GM18907 (cell line): Measurements from ENCODE around the gene ARIH1.

ENCODE experiments used
- ATAC-seq: cut with Tn5 transposase; IDR thresholded peaks from one replicate; pipeline ENCODE4 v1.9.1; 2021; ENCODE audit warnings: mild to moderate bottlenecking, moderate library complexity; ENCODE audit not compliant: unreplicated experiment

The ARIH1 gene

DNA sequence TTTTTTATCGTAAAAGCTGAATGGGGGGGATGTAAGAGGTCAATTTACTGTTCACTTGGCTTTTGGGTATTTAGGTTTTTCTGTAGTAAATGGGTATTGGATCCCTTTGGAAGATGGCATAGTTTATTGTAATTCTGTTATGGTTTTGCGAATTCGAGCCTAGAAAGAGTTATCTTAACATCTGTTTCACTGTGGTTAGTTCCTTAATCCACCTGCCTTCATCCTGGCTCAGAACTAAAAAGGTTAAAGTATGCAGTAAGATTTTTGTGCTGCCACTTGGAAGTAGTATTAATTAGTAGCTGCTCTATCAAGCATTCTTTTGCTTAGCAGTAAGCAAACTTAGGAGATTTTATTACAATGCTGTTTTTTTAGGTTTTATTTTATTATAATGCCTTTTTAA is 62.4 kb downstream of the ARIH1 start:
- no peak for ATAC-seq

- ATAC-seq, result no peak
These were observed 64.8 kb downstream of the ARIH1 start for GRCh38 chr15:72538931-72539330.

DNA sequence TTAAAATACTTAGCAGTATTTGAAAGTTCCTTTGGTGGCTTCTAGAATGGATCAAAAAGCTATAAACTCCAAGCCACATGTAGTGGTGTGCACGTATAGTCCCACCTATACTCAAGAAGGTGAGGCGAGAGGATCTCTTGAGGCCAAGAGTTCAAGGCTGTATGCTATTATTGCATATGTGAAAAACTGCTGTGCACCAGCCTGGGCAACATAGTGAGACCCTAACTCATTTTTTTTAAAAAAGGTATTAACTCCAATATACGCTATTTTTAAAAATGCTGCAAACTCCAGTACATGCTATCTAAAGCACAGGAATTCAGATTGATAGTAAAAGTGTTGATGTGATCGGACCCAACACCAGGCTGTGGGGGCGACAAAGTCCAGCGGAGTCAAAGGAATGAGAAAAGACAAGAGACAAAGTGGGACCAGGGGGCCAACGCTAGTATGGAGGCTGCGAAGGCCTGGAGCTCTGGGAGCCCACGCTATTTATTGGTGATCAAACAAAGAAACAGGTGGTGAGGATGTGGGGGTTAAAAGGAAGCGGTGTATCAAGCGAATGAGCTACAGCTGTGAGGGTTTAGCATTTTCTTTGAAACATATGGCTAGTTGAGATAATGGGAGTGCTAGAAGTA is 66.6 kb downstream of the ARIH1 start:
- no peak for ATAC-seq

DNA sequence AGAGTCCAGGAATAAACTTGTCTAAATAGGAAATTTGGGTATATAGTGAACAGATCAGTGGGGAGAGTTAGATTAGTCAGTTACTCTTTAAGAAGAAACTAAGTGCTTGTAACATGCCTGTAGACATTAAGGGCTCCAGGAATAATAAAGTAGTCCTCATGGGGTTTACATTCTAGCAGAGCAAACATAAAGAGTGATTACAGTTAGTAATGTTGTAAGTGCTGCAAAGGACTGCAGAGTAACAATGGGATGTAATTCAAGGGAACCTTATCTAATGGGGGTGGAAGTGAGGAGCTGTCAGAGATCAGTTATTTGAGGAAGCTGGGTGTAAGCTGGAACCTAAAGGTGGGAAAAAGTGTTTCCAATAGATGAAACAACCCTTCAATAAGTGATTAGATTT is 67.5 kb downstream of the ARIH1 start:
- ATAC-seq, result no peak

DNA sequence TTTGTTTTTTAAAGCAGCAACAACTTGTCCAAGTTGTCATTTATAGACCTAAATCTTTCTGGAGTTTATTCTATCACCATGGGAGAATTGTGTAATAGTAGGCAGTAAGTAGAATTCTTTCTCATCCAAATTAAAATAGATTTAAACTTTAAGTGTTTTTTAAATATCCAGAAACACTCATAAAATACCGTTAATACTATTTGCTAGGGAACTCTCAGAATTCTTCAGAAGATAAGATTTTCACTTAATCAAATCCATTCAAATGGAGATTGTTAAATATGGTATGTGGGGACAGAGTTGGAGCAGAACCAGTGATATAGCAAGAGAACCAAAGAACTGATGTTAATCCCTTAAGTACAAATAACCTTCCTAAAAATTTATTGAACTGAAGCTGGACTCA is 71.0 kb downstream of the ARIH1 start:
- no peak for ATAC-seq

DNA sequence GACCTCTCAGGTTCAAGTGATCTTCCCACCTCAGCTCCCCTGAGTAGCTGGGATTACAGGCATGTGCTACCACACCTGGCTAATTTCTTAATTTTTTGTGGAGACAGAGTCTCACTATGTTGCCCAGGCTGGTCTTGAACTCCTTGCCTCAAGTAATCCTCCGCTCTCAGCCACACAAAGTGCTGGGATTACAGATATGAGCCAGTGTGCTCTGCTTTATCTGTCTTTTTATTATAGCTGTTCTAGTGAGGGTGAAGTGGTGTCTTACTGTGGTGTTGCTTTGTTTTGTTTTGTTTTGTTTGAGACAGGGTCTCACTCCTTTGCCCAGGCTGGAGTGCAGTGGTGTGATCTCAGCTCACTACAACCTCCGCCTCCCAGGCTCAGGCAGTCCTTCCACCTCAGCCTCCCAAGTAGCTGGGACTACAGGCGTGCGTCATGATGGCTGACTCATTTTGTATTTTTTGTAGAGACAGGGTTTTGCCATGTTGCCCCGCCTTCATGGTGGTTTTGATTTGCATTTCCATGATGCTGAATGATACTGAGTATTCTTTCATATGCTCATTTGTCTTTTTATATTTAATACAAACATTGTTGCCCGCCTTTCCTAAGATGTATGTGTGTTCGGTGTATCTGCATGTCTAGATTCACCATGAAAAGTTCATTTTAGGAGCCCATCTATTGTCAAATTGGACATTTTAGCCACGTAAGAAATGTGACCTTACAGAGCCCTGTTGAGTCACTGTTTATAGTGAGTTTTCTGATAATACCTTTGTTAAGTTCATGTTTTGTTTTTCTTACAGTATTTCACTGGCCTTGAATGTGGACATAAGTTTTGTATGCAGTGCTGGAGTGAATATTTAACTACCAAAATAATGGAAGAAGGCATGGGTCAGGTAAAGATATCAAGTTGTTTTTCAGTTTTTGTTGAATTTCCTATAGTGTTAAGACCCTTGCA is 80.6 kb downstream of the ARIH1 start:
- no peak for ATAC-seq

- ATAC-seq, result no peak
These were observed 85.7 kb downstream of the ARIH1 start for GRCh38 chr15:72559781-72560180.

DNA sequence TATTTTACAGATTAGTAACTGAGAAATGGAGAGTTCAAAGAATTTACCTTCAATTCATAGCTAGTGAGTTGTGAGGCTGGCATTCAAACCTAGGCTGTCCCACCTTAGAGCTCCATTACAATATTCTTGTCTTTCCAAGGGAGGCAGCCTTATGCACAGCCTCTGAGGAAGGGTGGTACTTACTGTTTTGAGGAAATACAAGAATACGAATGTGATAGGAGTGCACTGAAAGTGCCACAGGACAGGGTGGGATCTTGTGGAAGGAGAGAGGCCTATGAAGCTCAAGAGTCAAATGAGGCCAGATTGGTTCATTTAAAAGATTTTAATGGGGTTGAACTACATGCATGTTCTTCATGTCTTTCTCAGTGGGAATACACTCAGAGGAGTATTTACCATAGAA is 86.3 kb downstream of the ARIH1 start:
- ATAC-seq, result no peak

DNA sequence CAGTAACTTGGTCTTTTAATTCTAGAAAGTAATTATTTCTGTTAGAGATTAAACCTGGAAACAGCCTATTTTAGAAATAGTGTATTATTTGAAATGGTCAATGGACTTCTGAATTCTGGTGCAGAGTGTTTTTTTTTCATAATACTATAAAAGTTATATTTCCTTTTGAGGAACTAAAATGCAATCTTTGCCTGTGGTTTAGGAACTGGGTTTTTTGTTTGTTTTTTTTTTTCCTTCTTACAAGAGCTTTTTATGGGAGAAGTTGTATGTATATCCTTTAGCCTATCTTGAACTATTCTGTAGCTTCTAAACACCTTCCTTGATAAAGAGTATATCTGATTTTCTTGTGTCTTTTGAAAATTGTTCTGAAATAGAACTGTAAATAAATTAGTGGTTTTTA is 88.3 kb downstream of the ARIH1 start:
- ATAC-seq, result no peak

- ATAC-seq, result no peak
These were observed 88.7 kb downstream of the ARIH1 start for GRCh38 chr15:72562878-72563277.

GRCh38 chr15:72564091-72564490 is 90.0 kb downstream of the ARIH1 start:
- ATAC-seq, result no peak

- no peak for ATAC-seq
These were observed 92.8 kb downstream of the ARIH1 start for GRCh38 chr15:72566973-72567372.

- no peak for ATAC-seq
These were observed 95.9 kb downstream of the ARIH1 start for GRCh38 chr15:72570059-72570458.

DNA sequence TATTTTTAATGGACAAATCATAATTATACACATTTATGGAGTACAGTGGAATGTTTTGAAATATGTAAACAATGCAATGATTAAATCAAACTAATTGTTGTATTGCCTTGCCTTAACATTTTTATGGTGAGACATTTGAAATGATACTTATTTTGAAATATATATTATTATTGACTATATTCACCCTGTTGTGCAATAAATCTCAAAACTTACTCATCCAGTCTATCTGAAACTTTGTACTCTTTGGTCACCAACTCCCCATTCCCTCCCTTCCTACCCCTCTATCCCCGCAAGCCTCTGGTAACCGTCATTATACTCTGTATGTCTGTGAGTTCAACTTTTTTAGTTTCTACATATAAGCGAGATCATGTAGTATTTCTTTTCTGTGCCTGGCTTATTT is 105.7 kb downstream of the ARIH1 start:
- ATAC-seq, result no peak

DNA sequence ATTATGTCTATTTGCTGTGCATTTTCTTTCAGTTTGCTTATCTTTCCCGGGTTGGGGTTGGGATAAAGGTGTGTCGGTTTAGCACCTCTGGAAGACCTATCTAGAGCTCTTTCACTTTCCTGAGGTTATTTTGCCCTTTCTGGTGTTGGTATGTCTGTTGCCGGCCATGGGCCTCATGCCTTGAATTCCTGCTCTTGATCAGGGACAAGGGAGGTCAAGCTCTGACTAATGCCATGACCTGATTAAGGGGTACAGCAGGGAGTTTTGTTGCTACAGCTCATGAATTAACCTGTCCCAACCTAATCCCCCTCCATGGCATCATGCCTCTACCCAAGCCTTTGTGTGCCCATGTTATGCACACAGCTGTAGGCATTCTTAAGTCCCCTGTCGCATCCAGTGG is 109.9 kb downstream of the ARIH1 start:
- no peak for ATAC-seq

- ATAC-seq, result no peak
These were observed 110.9 kb downstream of the ARIH1 start for GRCh38 chr15:72585025-72585424.

GRCh38 chr15:72585476-72586058 is 111.4 kb downstream of the ARIH1 start:
- no peak for ATAC-seq

GRCh38 chr15:72588096-72588495 is 114.0 kb downstream of the ARIH1 start:
- ATAC-seq, result no peak

DNA sequence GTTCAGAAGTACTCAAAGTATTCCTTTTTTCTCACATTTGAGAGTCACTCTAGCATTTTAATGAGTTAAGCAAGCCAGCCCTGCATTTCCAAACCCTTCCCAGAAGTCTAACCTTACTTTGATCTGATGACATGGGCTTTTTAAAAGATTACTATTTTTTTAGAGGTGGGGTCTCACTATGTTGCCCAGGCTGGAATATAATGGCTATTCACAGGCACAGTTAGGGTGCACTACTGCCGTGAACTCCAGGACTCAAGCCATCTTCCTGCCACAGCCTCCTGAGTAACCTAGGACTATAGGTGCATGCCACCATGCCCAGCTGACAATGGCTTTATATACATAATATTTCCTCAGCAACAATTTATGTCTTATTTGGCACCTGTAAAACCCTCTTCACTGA is 116.3 kb downstream of the ARIH1 start:
- ATAC-seq, result no peak

DNA sequence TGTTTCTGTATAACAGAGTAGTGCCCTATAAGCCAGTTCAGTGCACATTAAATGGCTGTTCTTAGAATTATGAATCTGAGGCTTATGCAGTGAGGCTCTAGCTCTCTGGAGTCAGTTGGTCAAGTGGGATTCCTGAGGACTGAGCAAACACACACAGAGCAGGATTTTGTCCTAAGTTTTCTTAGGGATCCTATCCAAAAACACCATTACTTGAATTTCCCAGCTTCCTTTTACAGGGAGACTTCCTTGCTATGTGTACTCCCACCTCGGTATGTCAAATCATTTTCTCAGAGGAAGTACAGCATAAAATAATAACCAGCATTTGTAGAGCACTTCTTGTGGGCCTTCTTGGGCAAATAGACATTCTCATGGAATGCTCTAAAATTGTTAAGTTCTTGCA is 117.2 kb downstream of the ARIH1 start:
- ATAC-seq, result no peak

- ATAC-seq, result no peak
These were observed 118.0 kb downstream of the ARIH1 start for GRCh38 chr15:72592097-72592496.

- ATAC-seq, result no peak
These were observed 118.5 kb downstream of the ARIH1 start for GRCh38 chr15:72592676-72593075.
